Measurements from ENCODE around the gene OSER1. TPM values are rescaled to one million over a fixed set of nuclear protein-coding genes. Genes with fewer than 3 reads are reported as not detected.

OSER1 gene
- polyA plus RNA-seq, 1 donor (not counting 4 experiments of a cell fraction or from before 2014, with no cell fraction given): 41.5 TPM

DNA sequence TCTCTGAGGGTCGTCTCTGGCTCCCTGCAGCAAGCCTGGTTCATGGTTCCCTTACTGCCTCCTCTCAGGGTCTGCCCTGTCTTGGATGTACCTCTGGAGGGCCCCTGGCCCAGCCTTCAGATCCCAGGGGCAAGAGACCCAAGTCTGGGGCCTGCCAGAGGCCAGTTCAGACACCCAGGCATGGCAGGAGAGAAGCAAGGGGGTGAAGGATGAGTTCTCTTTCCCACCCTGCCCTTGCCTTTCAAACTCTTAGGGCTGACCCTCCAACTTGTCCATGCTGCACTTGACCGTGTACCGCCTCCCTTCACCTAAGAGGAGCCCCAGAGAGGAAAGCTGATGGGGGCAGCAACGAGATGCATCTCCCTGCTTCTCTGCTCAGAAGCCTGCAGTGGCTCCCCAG is 40.7 kb upstream of the OSER1 start:
- Histone ChIP-seq H3K4me2 (ENCODE audit: control insufficient read depth, extremely low read depth, insufficient read depth, low read depth, low read length) (no peak overlapping the region), H3K9me1 (ENCODE audit: control insufficient read depth, extremely low read depth, insufficient read depth, low read length) (no peaks in the 10 kb centered on the region), H3K27ac (ENCODE audit: control insufficient read depth, insufficient read depth, low read length) (no peak overlapping the region), H3K4me3 (ENCODE audit: control insufficient read depth in 2 of 3, extremely low read depth in 1 of 3, insufficient read depth in 2 of 3, low read depth in 1 of 3, low read length in 3 of 3) (no peak overlapping the region), H3K36me3 (ENCODE audit: control insufficient read depth in 2 of 2, extremely low read depth in 1 of 2, insufficient read depth in 2 of 2, low read length in 2 of 2) (no peaks in the 10 kb centered on the region), H4K20me1 (ENCODE audit: control insufficient read depth, extremely low read depth, insufficient read depth, low read length) (no peaks in the 10 kb centered on the region), H3K9me3 (ENCODE audit: control insufficient read depth, low read depth, low read length) (no peaks in the 10 kb centered on the region), H3K27me3 (ENCODE audit: control insufficient read depth, extremely low read depth, insufficient read depth, low read length) (peaks cover 17% of the 10 kb centered on the region), H3K4me1 (ENCODE audit: control insufficient read depth, extremely low read depth, insufficient read depth, low read length) (no peaks in the 10 kb centered on the region), H2AFZ (ENCODE audit: control insufficient read depth, low read length) (no peak overlapping the region), H3K79me2 (ENCODE audit: control insufficient read depth, insufficient read depth, low read length) (no peaks in the 10 kb centered on the region), H3K9ac (ENCODE audit: control insufficient read depth, extremely low read depth, insufficient read depth, low read length) (no peak overlapping the region)
- no peak for TF ChIP-seq EZH2 (IDR thresholded peaks at IDR 0.05; ENCODE audit: low read length)
- TF ChIP-seq, protein P1, sequence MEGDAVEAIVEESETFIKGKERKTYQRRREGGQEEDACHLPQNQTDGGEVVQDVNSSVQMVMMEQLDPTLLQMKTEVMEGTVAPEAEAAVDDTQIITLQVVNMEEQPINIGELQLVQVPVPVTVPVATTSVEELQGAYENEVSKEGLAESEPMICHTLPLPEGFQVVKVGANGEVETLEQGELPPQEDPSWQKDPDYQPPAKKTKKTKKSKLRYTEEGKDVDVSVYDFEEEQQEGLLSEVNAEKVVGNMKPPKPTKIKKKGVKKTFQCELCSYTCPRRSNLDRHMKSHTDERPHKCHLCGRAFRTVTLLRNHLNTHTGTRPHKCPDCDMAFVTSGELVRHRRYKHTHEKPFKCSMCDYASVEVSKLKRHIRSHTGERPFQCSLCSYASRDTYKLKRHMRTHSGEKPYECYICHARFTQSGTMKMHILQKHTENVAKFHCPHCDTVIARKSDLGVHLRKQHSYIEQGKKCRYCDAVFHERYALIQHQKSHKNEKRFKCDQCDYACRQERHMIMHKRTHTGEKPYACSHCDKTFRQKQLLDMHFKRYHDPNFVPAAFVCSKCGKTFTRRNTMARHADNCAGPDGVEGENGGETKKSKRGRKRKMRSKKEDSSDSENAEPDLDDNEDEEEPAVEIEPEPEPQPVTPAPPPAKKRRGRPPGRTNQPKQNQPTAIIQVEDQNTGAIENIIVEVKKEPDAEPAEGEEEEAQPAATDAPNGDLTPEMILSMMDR (optimal IDR thresholded peaks at IDR 0.05 in 1 of 3, IDR thresholded peaks at IDR 0.05 in 1 of 3, conservative IDR thresholded peaks at IDR 0.05 in 1 of 3; ENCODE audit: extremely low read depth in 1 of 3, insufficient read depth in 2 of 3, low read length in 3 of 3): no peak
- FAIRE-seq: no peak
- dilution Hi-C loops (cut with MboI; ENCODE audit: extremely low pct_ligation_motif_present, low sequenced_read_pairs): no loop called here
- no peak for DNase-seq (ENCODE audit: low read depth, low spot score)

GRCh38 chr20:44248410-44248759 is 37.8 kb upstream of the OSER1 start:
- dilution Hi-C loops (cut with MboI; ENCODE audit: extremely low pct_ligation_motif_present, low sequenced_read_pairs): no loop called here
- no peaks in the 10 kb centered on the region for H3K9me3 ChIP-seq (ENCODE audit: control insufficient read depth, low read depth, low read length)
- no peaks in the 10 kb centered on the region for H4K20me1 ChIP-seq (ENCODE audit: control insufficient read depth, extremely low read depth, insufficient read depth, low read length)
- no peak overlapping the region for H3K4me3 ChIP-seq (ENCODE audit: control insufficient read depth in 2 of 3, extremely low read depth in 1 of 3, insufficient read depth in 2 of 3, low read depth in 1 of 3, low read length in 3 of 3)
- DNase-seq (ENCODE audit: low read depth, low spot score) (no peak), FAIRE-seq (no peak)
- no peak overlapping the region for H2AFZ ChIP-seq (ENCODE audit: control insufficient read depth, low read length)
- H3K4me2 ChIP-seq (ENCODE audit: control insufficient read depth, extremely low read depth, insufficient read depth, low read depth, low read length): no peak overlapping the region
- H3K9ac ChIP-seq (ENCODE audit: control insufficient read depth, extremely low read depth, insufficient read depth, low read length): no peak overlapping the region
- no peaks in the 10 kb centered on the region for H3K36me3 ChIP-seq (ENCODE audit: control insufficient read depth in 2 of 2, extremely low read depth in 1 of 2, insufficient read depth in 2 of 2, low read length in 2 of 2)
- no peaks in the 10 kb centered on the region for H3K9me1 ChIP-seq (ENCODE audit: control insufficient read depth, extremely low read depth, insufficient read depth, low read length)
- H3K27me3 ChIP-seq (ENCODE audit: control insufficient read depth, extremely low read depth, insufficient read depth, low read length): peaks cover 23% of the 10 kb centered on the region
- H3K79me2 ChIP-seq (ENCODE audit: control insufficient read depth, insufficient read depth, low read length): no peaks in the 10 kb centered on the region
- H3K4me1 ChIP-seq (ENCODE audit: control insufficient read depth, extremely low read depth, insufficient read depth, low read length): no peaks in the 10 kb centered on the region
- TF ChIP-seq EZH2 (IDR thresholded peaks at IDR 0.05; ENCODE audit: low read length): no peak
- TF ChIP-seq, protein P1 (optimal IDR thresholded peaks at IDR 0.05 in 1 of 3, IDR thresholded peaks at IDR 0.05 in 1 of 3, conservative IDR thresholded peaks at IDR 0.05 in 1 of 3; ENCODE audit: extremely low read depth in 1 of 3, insufficient read depth in 2 of 3, low read length in 3 of 3): no peak
- no peak overlapping the region for H3K27ac ChIP-seq (ENCODE audit: control insufficient read depth, insufficient read depth, low read length)
